ENCODE results near the gene BCL11A.

BCL11A gene

GRCh38 chr2:60516383-60516811 lies 37.1 kb downstream of the BCL11A start:
- Histone ChIP-seq H3K27ac (ENCODE audit: poor library complexity, severe bottlenecking) (no peak overlapping the region), H3K27me3 (ENCODE audit: insufficient read depth, poor library complexity, severe bottlenecking) (no peaks in the 10 kb centered on the region), H3K9me3 (ENCODE audit: severe bottlenecking) (no peaks in the 10 kb centered on the region), H3K4me3 (ENCODE audit: severe bottlenecking) (no peak overlapping the region), H3K36me3 (ENCODE audit: low read depth) (no peaks in the 10 kb centered on the region), H3K4me1 (ENCODE audit: insufficient read depth, poor library complexity, severe bottlenecking) (no peaks in the 10 kb centered on the region)
- no peak for ATAC-seq (ENCODE audit: low read depth)
- TF ChIP-seq CTCF (IDR thresholded peaks at IDR 0.05; ENCODE audit: poor library complexity, severe bottlenecking): no peak
- no peak for DNase-seq (ENCODE audit: low spot score)

- no peak for DNase-seq (ENCODE audit: low spot score)
- Histone ChIP-seq H3K4me3 (ENCODE audit: severe bottlenecking) (no peak overlapping the region), H3K9me3 (ENCODE audit: severe bottlenecking) (no peaks in the 10 kb centered on the region), H3K4me1 (ENCODE audit: insufficient read depth, poor library complexity, severe bottlenecking) (no peaks in the 10 kb centered on the region), H3K27ac (ENCODE audit: poor library complexity, severe bottlenecking) (no peak overlapping the region), H3K36me3 (ENCODE audit: low read depth) (no peaks in the 10 kb centered on the region), H3K27me3 (ENCODE audit: insufficient read depth, poor library complexity, severe bottlenecking) (no peaks in the 10 kb centered on the region)
- no peak for TF ChIP-seq CTCF (IDR thresholded peaks at IDR 0.05; ENCODE audit: poor library complexity, severe bottlenecking)
- ATAC-seq (ENCODE audit: low read depth): 0 out of 3 replicates have a peak, but pooled peaks have one; percentile 26
Measured at GRCh38 chr2:60515721-60516226, 37.7 kb downstream of the BCL11A start.

GRCh38 chr2:60513996-60514395 lies 39.5 kb downstream of the BCL11A start:
- H3K4me3 ChIP-seq (ENCODE audit: severe bottlenecking): no peak overlapping the region
- H3K27me3 ChIP-seq (ENCODE audit: insufficient read depth, poor library complexity, severe bottlenecking): no peaks in the 10 kb centered on the region
- H3K36me3 ChIP-seq (ENCODE audit: low read depth): no peaks in the 10 kb centered on the region
- TF ChIP-seq CTCF (IDR thresholded peaks at IDR 0.05; ENCODE audit: poor library complexity, severe bottlenecking): no peak
- H3K27ac ChIP-seq (ENCODE audit: poor library complexity, severe bottlenecking): no peak overlapping the region
- DNase-seq (ENCODE audit: low spot score): no peak
- no peaks in the 10 kb centered on the region for H3K4me1 ChIP-seq (ENCODE audit: insufficient read depth, poor library complexity, severe bottlenecking)
- ATAC-seq (ENCODE audit: low read depth): no peak
- H3K9me3 ChIP-seq (ENCODE audit: severe bottlenecking): no peaks in the 10 kb centered on the region

- Histone ChIP-seq H3K4me1 (ENCODE audit: insufficient read depth, poor library complexity, severe bottlenecking) (no peaks in the 10 kb centered on the region), H3K27ac (ENCODE audit: poor library complexity, severe bottlenecking) (no peak overlapping the region), H3K36me3 (ENCODE audit: low read depth) (no peaks in the 10 kb centered on the region), H3K4me3 (ENCODE audit: severe bottlenecking) (no peak overlapping the region), H3K9me3 (ENCODE audit: severe bottlenecking) (no peaks in the 10 kb centered on the region), H3K27me3 (ENCODE audit: insufficient read depth, poor library complexity, severe bottlenecking) (no peaks in the 10 kb centered on the region)
- DNase-seq (ENCODE audit: low spot score) (no peak), ATAC-seq (ENCODE audit: low read depth) (no peak)
- TF ChIP-seq CTCF (IDR thresholded peaks at IDR 0.05; ENCODE audit: poor library complexity, severe bottlenecking): no peak
Measured at GRCh38 chr2:60513191-60513590, 40.3 kb downstream of the BCL11A start.

GRCh38 chr2:60512641-60513040 lies 40.8 kb downstream of the BCL11A start:
- no peak overlapping the region for H3K27ac ChIP-seq (ENCODE audit: poor library complexity, severe bottlenecking)
- no peaks in the 10 kb centered on the region for H3K4me1 ChIP-seq (ENCODE audit: insufficient read depth, poor library complexity, severe bottlenecking)
- ATAC-seq (ENCODE audit: low read depth) (peak; percentile 87), DNase-seq (ENCODE audit: low spot score) (no peak)
- H3K27me3 ChIP-seq (ENCODE audit: insufficient read depth, poor library complexity, severe bottlenecking): no peaks in the 10 kb centered on the region
- H3K9me3 ChIP-seq (ENCODE audit: severe bottlenecking): no peaks in the 10 kb centered on the region
- TF ChIP-seq CTCF (IDR thresholded peaks at IDR 0.05; ENCODE audit: poor library complexity, severe bottlenecking): no peak
- H3K36me3 ChIP-seq (ENCODE audit: low read depth): no peaks in the 10 kb centered on the region
- no peak overlapping the region for H3K4me3 ChIP-seq (ENCODE audit: severe bottlenecking)

Measured in RWPE2 (cell line).